Measurements from ENCODE around the gene PARD3. TPM values are rescaled to one million over a fixed set of nuclear protein-coding genes. Genes with fewer than 3 reads are reported as not detected.
"Not testable (repeated sequence)": the region's sequence is repeated elsewhere in the genome, so short reads cannot be mapped to it uniquely, and the experiment has no call there.

The PARD3 gene
- total RNA-seq, 1 donor from 2014 or later = 51.2 TPM

DNA sequence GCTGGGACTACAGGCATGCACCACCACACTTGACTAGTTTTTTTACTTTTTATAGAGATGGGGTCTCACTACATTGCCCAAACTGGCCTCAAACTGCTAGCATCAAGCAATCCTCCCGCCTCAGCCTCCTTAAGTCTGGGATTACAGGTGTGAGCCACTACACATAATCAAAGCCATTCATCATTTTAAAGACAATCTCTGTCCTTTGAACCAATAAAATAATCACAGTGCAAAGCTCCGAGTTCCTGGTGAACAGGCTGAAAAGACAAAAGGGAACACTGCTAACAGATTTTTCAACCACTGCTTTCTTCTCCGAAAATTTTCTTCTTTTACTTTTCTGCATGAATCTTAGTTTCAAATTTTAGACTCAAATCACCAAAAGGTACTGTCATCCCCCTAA, 58.5 kb downstream of the PARD3 start:
- no peaks in the 10 kb centered on the region for H3K36me3 Mint-ChIP-seq (ENCODE audit: low read depth)
- no peaks in the 10 kb centered on the region for H3K27me3 Mint-ChIP-seq (ENCODE audit: low read depth)
- no peak for TF ChIP-seq CTCF (conservative IDR thresholded peaks at IDR 0.05)
- DNase-seq (ENCODE audit: low read depth, low spot score) = no peak
- H3K9me3 Mint-ChIP-seq = no peaks in the 10 kb centered on the region
- H3K4me3 Mint-ChIP-seq = no peak overlapping the region
- H3K4me1 Mint-ChIP-seq = peaks cover 58% of the 10 kb centered on the region
- H3K27ac Mint-ChIP-seq (ENCODE audit: unreplicated experiment) = no peak overlapping the region

DNA sequence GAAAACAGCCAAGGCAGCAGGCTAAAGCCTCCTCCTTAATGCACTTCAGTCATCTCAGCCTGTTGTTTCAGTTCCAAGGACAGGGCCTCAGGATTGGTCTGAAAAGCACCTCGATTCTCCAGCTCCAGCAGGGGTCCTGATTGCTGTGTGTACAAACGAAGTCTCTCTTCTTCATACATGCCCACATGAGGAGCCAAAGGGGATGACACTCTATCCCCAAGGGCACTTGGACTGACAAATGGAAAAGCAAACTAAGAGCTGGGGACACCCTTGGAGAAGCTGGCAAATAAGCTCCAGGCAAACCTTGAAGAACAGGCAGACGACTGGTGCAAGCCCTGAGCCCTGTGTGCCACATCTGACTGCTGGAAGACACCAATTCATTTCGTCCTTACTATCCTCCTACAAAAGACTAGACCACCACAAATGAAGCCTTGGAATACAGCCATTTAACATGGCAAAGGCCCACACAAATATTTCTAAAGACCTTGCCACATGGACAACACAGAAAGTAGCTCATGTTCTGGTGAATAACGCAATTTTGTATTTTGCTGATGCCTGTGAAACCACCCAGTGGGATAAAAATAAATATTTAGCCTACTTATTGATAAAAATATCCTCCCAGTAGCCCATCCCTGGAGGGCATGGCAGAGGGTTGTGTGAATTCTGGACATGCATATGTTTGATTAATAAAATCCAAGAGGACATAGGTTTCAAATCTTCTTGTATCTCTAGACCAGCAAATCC, 61.9 kb downstream of the PARD3 start:
- Mint-ChIP-seq H3K4me3 (no peak overlapping the region), H3K9me3 (no peaks in the 10 kb centered on the region), H3K36me3 (ENCODE audit: low read depth) (no peaks in the 10 kb centered on the region), H3K27ac (ENCODE audit: unreplicated experiment) (peak overlapping the region; percentile 87), H3K27me3 (ENCODE audit: low read depth) (no peaks in the 10 kb centered on the region), H3K4me1 (peaks cover 42% of the 10 kb centered on the region)
- TF ChIP-seq CTCF (conservative IDR thresholded peaks at IDR 0.05) = no peak
- DNase-seq (ENCODE audit: low read depth, low spot score) = no peak

- H3K36me3 Mint-ChIP-seq (ENCODE audit: low read depth) = no peaks in the 10 kb centered on the region
- no peaks in the 10 kb centered on the region for H3K9me3 Mint-ChIP-seq
- no peaks in the 10 kb centered on the region for H3K27me3 Mint-ChIP-seq (ENCODE audit: low read depth)
- H3K4me3 Mint-ChIP-seq = no peak overlapping the region
- no peak for DNase-seq (ENCODE audit: low read depth, low spot score)
- no peak overlapping the region for H3K27ac Mint-ChIP-seq (ENCODE audit: unreplicated experiment)
- TF ChIP-seq CTCF (conservative IDR thresholded peaks at IDR 0.05) = no peak
- peaks cover 39% of the 10 kb centered on the region for H3K4me1 Mint-ChIP-seq
Measured at GRCh38 chr10:34751272-34751671, 63.8 kb downstream of the PARD3 start.

DNA sequence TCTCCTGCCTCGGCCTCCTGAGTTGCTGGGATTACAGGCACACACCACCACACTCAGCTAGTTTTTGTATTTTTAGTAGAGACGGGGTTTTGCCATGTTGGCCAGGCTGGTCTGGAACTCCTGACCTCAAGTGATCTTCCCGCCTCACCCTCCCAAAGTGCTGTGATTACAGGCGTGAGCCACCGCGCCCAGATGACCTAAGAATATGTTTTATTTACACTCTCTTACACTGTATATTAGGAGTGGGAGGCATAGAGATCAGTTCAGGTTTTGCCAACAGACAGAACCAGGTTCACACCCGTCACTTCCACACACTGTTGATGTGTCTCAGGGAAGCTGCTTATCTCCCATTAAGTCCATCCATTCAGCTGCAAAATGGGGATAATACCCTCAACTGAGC, 64.3 kb downstream of the PARD3 start:
- DNase-seq (ENCODE audit: low read depth, low spot score); H3K27me3 Mint-ChIP-seq (ENCODE audit: low read depth); H3K27ac Mint-ChIP-seq (ENCODE audit: unreplicated experiment); H3K4me3 Mint-ChIP-seq; H3K9me3 Mint-ChIP-seq; H3K36me3 Mint-ChIP-seq (ENCODE audit: low read depth): not testable (repeated sequence)
- H3K4me1 Mint-ChIP-seq = peaks cover 39% of the 10 kb centered on the region

DNA sequence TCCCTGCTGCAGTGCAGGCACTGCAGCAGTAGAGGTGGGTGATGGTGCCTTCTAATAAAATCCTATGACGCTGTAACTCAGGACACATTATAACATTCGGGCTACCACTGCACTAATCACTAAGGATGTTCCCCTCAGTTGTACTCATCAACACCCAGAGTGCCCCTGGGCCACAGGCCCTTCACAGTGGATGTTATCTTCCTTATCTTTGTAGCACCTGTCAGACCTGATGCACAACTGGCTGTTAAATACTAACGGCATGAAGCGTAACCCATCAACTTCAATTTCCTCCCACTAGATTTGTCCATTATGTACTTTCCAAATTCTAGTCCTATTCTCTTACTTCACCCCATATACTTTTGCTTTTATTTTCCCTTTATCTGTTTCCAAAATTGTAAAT, 66.3 kb downstream of the PARD3 start:
- Mint-ChIP-seq H3K9me3 (no peaks in the 10 kb centered on the region), H3K4me1 (peaks cover 33% of the 10 kb centered on the region), H3K27me3 (ENCODE audit: low read depth) (no peaks in the 10 kb centered on the region), H3K27ac (ENCODE audit: unreplicated experiment) (no peak overlapping the region), H3K4me3 (no peak overlapping the region), H3K36me3 (ENCODE audit: low read depth) (no peaks in the 10 kb centered on the region)
- DNase-seq (ENCODE audit: low read depth, low spot score) = no peak
- no peak for TF ChIP-seq CTCF (conservative IDR thresholded peaks at IDR 0.05)

- Mint-ChIP-seq H3K4me3 (no peak overlapping the region), H3K27ac (ENCODE audit: unreplicated experiment) (no peak overlapping the region), H3K4me1 (peaks cover 31% of the 10 kb centered on the region), H3K27me3 (ENCODE audit: low read depth) (no peaks in the 10 kb centered on the region), H3K9me3 (no peaks in the 10 kb centered on the region), H3K36me3 (ENCODE audit: low read depth) (no peaks in the 10 kb centered on the region)
- DNase-seq (ENCODE audit: low read depth, low spot score) = no peak
- no peak for TF ChIP-seq CTCF (conservative IDR thresholded peaks at IDR 0.05)
Measured at GRCh38 chr10:34748357-34748756, 66.7 kb downstream of the PARD3 start.

Measured in neural crest cell (in vitro differentiated cells).